Endothelial cell of umbilical vein (primary cell): ENCODE results near the gene PACS1. TPM values are rescaled to one million over a fixed set of nuclear protein-coding genes. Genes with fewer than 3 reads are reported as not detected.

Experiments used
- Bru-seq: library from RNA; stranded (reverse); fragments of 400-500 nt; gene quantifications from one replicate; lab custom pipeline; 2021; lab: Mats Ljungman, UMichigan
- BruChase-seq, 2 experiments: library from RNA; stranded (reverse); fragments of 400-500 nt; gene quantifications; one replicate each; lab custom pipeline; 2021; lab: Mats Ljungman, UMichigan
- BruUV-seq: library from RNA; stranded (reverse); fragments of 400-500 nt; replicated peaks from 2 replicates; lab custom pipeline; 2021; lab: Mats Ljungman, UMichigan
- CTCF ChIA-PET: fragments of 300-600, 350-600 bp; sonication (Branson Sonifier 250); formaldehyde crosslinking; loops from one replicate; lab custom pipeline; 2021; ENCODE audit warnings: antibody characterized with exemption, inconsistent platforms; lab: Charles Lee
- POLR2A ChIA-PET: fragments of 300-600, 350-600 bp; sonication (Branson Sonifier 250); formaldehyde crosslinking; loops from one replicate; lab custom pipeline; 2021; ENCODE audit warnings: antibody characterized with exemption, inconsistent platforms; lab: Charles Lee
- DNase-seq: peaks from one replicate; pipeline ENCODE4 v3.0.0-alpha.2; 2011; ENCODE audit warnings: low read depth, low spot score
- FAIRE-seq: peaks from 2 replicates; lab custom pipeline; 2011; peaks lifted over from hg19 to GRCh38; lab: Jason Lieb, UNC
- H2AFZ ChIP-seq: 2 replicates; pipeline ENCODE4 v1.6.0; 2012; ENCODE audit warnings: low read depth, low read length, control low read depth, inconsistent platforms
- H3K27ac ChIP-seq: 2 replicates; pipeline ENCODE4 v1.5.1; 2011; ENCODE audit warnings: low read depth, mild to moderate bottlenecking, control low read depth, low read length, moderate library complexity; ENCODE audit not compliant: insufficient read depth
- H3K27me3 ChIP-seq, 2 experiments: 2 replicates each; pipeline versions ENCODE4 v1.6.0 to v1.6.1; 2011; ENCODE audit warnings: low read length in 2 of 2, mixed read lengths in 1 of 2; ENCODE audit not compliant: control insufficient read depth in 2 of 2, insufficient read depth in 2 of 2
- H3K36me3 ChIP-seq, 2 experiments: 2 replicates in 1 of 2; 3 replicates in 1 of 2; pipeline ENCODE4 v1.5.1; 2011; ENCODE audit warnings: low read length in 2 of 2, mild to moderate bottlenecking in 1 of 2, moderate library complexity in 1 of 2; ENCODE audit not compliant: control insufficient read depth in 2 of 2, insufficient read depth in 2 of 2; ENCODE audit errors: extremely low read depth in 1 of 2
- H3K4me1 ChIP-seq: 3 replicates; pipeline ENCODE4 v1.5.1; 2011; ENCODE audit warnings: mild to moderate bottlenecking, low read length; ENCODE audit not compliant: control insufficient read depth, insufficient read depth; ENCODE audit errors: extremely low read depth
- H3K4me2 ChIP-seq: 2 replicates; pipeline ENCODE4 v1.6.1; 2011; ENCODE audit warnings: low read length, control low read depth, mixed read lengths; ENCODE audit not compliant: insufficient read depth
- H3K4me3 ChIP-seq, 3 experiments: fragments of 200-600 bp in 1 of 3; sonication (generic), shearing (Covaris generic) in 1 of 3; replicated peaks in 1 of 3; 2 replicates each; pipeline ENCODE4 v1.5.1; 2011 to 2016; ENCODE audit warnings: control low read depth in 3 of 3, low read length in 3 of 3, mild to moderate bottlenecking in 2 of 3, inconsistent platforms in 1 of 3, low read depth in 1 of 3, moderate library complexity in 1 of 3; ENCODE audit not compliant: insufficient read depth in 1 of 3
- H3K79me2 ChIP-seq: 2 replicates; pipeline ENCODE4 v1.6.0; 2012; ENCODE audit warnings: low read length, inconsistent platforms; ENCODE audit not compliant: control insufficient read depth, insufficient read depth
- H3K9ac ChIP-seq: replicated peaks from 2 replicates; pipeline ENCODE3; 2011; ENCODE audit warnings: low read length, control low read depth; ENCODE audit not compliant: insufficient read depth; ENCODE audit errors: extremely low read depth
- H3K9me1 ChIP-seq: replicated peaks from 3 replicates; pipeline ENCODE4 v1.6.0; 2011; ENCODE audit warnings: mild to moderate bottlenecking, low read length; ENCODE audit not compliant: control insufficient read depth, insufficient read depth; ENCODE audit errors: extremely low read depth
- H3K9me3 ChIP-seq: replicated peaks from 2 replicates; pipeline ENCODE4 v1.5.1; 2012; ENCODE audit warnings: low read length, inconsistent platforms; ENCODE audit not compliant: control insufficient read depth, insufficient read depth
- H4K20me1 ChIP-seq: replicated peaks from 2 replicates; pipeline ENCODE3; 2011; ENCODE audit warnings: mild to moderate bottlenecking, low read length; ENCODE audit not compliant: control insufficient read depth, insufficient read depth; ENCODE audit errors: extremely low read depth
- CTCF ChIP-seq, 2 donors: IDR thresholded peaks; 1 replicate in 1 of 2; 2 replicates in 1 of 2; pipeline ENCODE4 v1.5.1; 2011; ENCODE audit warnings: low read length in 2 of 2, mild to moderate bottlenecking in 2 of 2, moderate library complexity in 2 of 2, control low read depth in 1 of 2, inconsistent platforms in 1 of 2, low read depth in 1 of 2; ENCODE audit not compliant: insufficient read depth in 1 of 2; ENCODE audit errors: extremely low read depth in 1 of 2
- FOS ChIP-seq: IDR thresholded peaks from 2 replicates; pipeline ENCODE4 v1.6.1; 2011; ENCODE audit warnings: mild to moderate bottlenecking, low read length, moderate library complexity, borderline replicate concordance; ENCODE audit not compliant: insufficient read depth
- GATA2 ChIP-seq: IDR thresholded peaks from 2 replicates; pipeline ENCODE4 v1.7.0; 2011; ENCODE audit warnings: low read depth, mild to moderate bottlenecking, moderate library complexity, mixed read lengths, low read length; ENCODE audit not compliant: insufficient read length, insufficient read depth
- MAX ChIP-seq: IDR thresholded peaks from 2 replicates; pipeline ENCODE4 v1.6.1; 2011; ENCODE audit not compliant: insufficient read depth, insufficient read length
- MYC ChIP-seq: IDR thresholded peaks from one replicate; pipeline ENCODE4 v1.6.1; 2011; ENCODE audit warnings: mild to moderate bottlenecking, low read depth, low read length
- POLR2A ChIP-seq: IDR thresholded peaks from 2 replicates; pipeline ENCODE4 v1.6.1; 2012; ENCODE audit warnings: low read depth, mild to moderate bottlenecking, control low read depth, low read length
- POLR2AphosphoS5 ChIP-seq: IDR thresholded peaks from 2 replicates; pipeline ENCODE4 v1.6.1; 2012; ENCODE audit warnings: low read depth, mild to moderate bottlenecking, control low read depth, low read length, moderate library complexity; ENCODE audit not compliant: insufficient read depth
- dilution Hi-C: fragments of 300-500 bp; cut with MboI; formaldehyde crosslinking; loops from one replicate; pipeline ENCODE4 v1.15.0; 2019; ENCODE audit warnings: low sequenced_read_pairs; ENCODE audit not compliant: extremely low pct_ligation_motif_present
- intact Hi-C: fragments of 100-400 bp; cut with micrococcal nuclease; formaldehyde crosslinking; loops from one replicate; pipeline ENCODE4 v1.10.0; 2022
- long read RNA-seq: library from polyadenylated mRNA; stranded (forward); transcript quantifications from one replicate; pipeline ENCODE4 v2.0.0, GENCODE V29; 2021
- polyA minus RNA-seq, 3 experiments: library from RNA; depleted of rRNA, polyadenylated mRNA; stranded (reverse); fragments of >200 nt; gene quantifications; 1 replicate in 1 of 3; 2 replicates in 2 of 3; pipeline ENCODE4 v1.2.3, GENCODE V29; 2011
- polyA plus RNA-seq, 4 experiments: library from polyadenylated mRNA; depleted of rRNA in 3 of 4; stranded (reverse) in 3 of 4; unstranded in 1 of 4; fragments of >200 nt; gene quantifications; 2 replicates each; pipeline versions ENCODE4 v1.2.1 to v1.2.3, GENCODE V29; 2011 to 2012; ENCODE audit warnings: missing spikeins in 1 of 4
- total RNA-seq: library from RNA; stranded (reverse); gene quantifications from 2 replicates; pipeline ENCODE4 v1.2.3, GENCODE V29; 2021

The PACS1 gene
- total RNA-seq (52.8 and 64.4 TPM in 2 replicates), polyA plus RNA-seq (24.8 and 26.4 TPM in 2 replicates), polyA minus RNA-seq (60.0 and 67.9 TPM in 2 replicates), Bru-seq, nascent RNA (percentile 75 among the genes with signal in this experiment), BruChase-seq, experiment 1, labeled RNA remaining after a 6-hour chase (percentile 88 among the genes with signal in this experiment), BruChase-seq, experiment 2, labeled RNA remaining after a 2-hour chase (percentile 81 among the genes with signal in this experiment)
- 25.8 and 31.1 TPM in 2 replicates for polyA plus RNA-seq (2011; cell fraction: cytosol; rRNA removed)
- polyA plus RNA-seq (2011; cell fraction: nucleus; rRNA removed) = 52.0 and 54.9 TPM in 2 replicates
- polyA plus RNA-seq (2012) = 53.6 and 59.1 TPM in 2 replicates
- polyA minus RNA-seq (2011; cell fraction: cytosol; rRNA and poly(A)+ RNA removed) = 63.5 TPM
- polyA minus RNA-seq (2011; cell fraction: nucleus; rRNA and poly(A)+ RNA removed) = 63.3 and 93.6 TPM in 2 replicates
- long read RNA-seq, full-length matches to known transcripts = 20 of 49 reads
- long read RNA-seq, partial matches to known transcripts = 24 of 49 reads
- long read RNA-seq, other reads (novel, unspliced or antisense) = 5 of 49 reads

- peak within 1 kb of the TSS; percentile 43 for H3K27ac ChIP-seq
- BruUV-seq = no TSS peak
- dilution Hi-C loops = no loop called here
- peaks cover 22 to 24% of the 10 kb centered on the region in 2 experiments for H3K36me3 ChIP-seq
- H3K9me1 ChIP-seq = no peaks in the 10 kb centered on the region
- DNase-seq = peak; percentile 69
- ChIA-PET POLR2A (no interaction called here), CTCF (interaction anchor here (0.7 to 5.6 kb wide), 9 partner anchors 12 to 189 kb away, joined by 3 to 85 read pairs (median 5); partner anchors contain the start of genes CCDC85B and SF3B2)
- peak within 1 kb of the TSS; percentile 97 for H3K4me2 ChIP-seq
- peaks cover 2% of the 10 kb centered on the region for H4K20me1 ChIP-seq
- peak within 1 kb of the TSS; percentile 34 for H2AFZ ChIP-seq
- H3K4me3 ChIP-seq = peak within 1 kb of the TSS; percentile 70 to 91 (median 86)
- no peaks in the 10 kb centered on the region for H3K27me3 ChIP-seq
- FAIRE-seq = peak; percentile 82
- intact Hi-C loops = loop anchor here (5.0 kb wide), 1 partner anchor 42 kb away; no protein-coding TSS in a partner anchor
- no peaks in the 10 kb centered on the region for H3K9me3 ChIP-seq
- peak; percentile 70 for TF ChIP-seq POLR2AphosphoS5
- peak in 1 of 2 donors; percentile 0 for TF ChIP-seq CTCF (IDR thresholded peaks at IDR 0.05; ENCODE audit: extremely low read depth in 1 of 2, insufficient read depth in 1 of 2, low read depth in 1 of 2, low read length in 2 of 2)
- TF ChIP-seq FOS = no peak
- TF ChIP-seq MAX = no peak
- TF ChIP-seq POLR2A = peak; percentile 73
- TF ChIP-seq MYC = no peak
- no peak for TF ChIP-seq GATA2
- H3K4me1 ChIP-seq = peaks cover 21% of the 10 kb centered on the region
- H3K79me2 ChIP-seq = peaks cover 31% of the 10 kb centered on the region
- peak within 1 kb of the TSS; percentile 59 for H3K9ac ChIP-seq
Measured at GRCh38 chr11:66069715-66070603, at the start of gene PACS1. Gene PACS1 (plus strand): TSS chr11:66070272. CDS start chr11:66070487, 215 bp downstream.
